ENCODE results near the gene PLEKHH1.

PLEKHH1 gene

GRCh38 chr14:67513631-67514108 lies 19.4 kb upstream of the PLEKHH1 start:
- no peak for DNase-seq (ENCODE audit: low read depth in 1 of 2, low spot score in 1 of 2)
- peaks cover 6% of the 10 kb centered on the region for H3K27me3 ChIP-seq (ENCODE audit: insufficient read depth, poor library complexity, severe bottlenecking)
- H3K4me3 ChIP-seq (replicated peaks; ENCODE audit: insufficient read depth, low read length): no peak overlapping the region
- TF ChIP-seq SPI1 (IDR thresholded peaks at IDR 0.05; ENCODE audit: borderline replicate concordance, low read depth) (no peak), REST (IDR thresholded peaks at IDR 0.05; ENCODE audit: insufficient replicate concordance, low read depth) (no peak)
- H3K27ac ChIP-seq (replicated peaks): no peak overlapping the region

GRCh38 chr14:67514203-67514607 lies 18.9 kb upstream of the PLEKHH1 start:
- DNase-seq (ENCODE audit: low read depth in 1 of 2, low spot score in 1 of 2): no peak
- H3K4me3 ChIP-seq (replicated peaks; ENCODE audit: insufficient read depth, low read length): peak overlapping the region; percentile 57; the same call in 1 of the 2 replicates
- H3K27me3 ChIP-seq (ENCODE audit: insufficient read depth, poor library complexity, severe bottlenecking): peaks cover 6% of the 10 kb centered on the region
- H3K27ac ChIP-seq (replicated peaks): no peak overlapping the region
- TF ChIP-seq CTCF (IDR thresholded peaks at IDR 0.05; ENCODE audit: insufficient read depth, low read length) (no peak), SPI1 (IDR thresholded peaks at IDR 0.05; ENCODE audit: borderline replicate concordance, low read depth) (no peak), POLR2AphosphoS5 (IDR thresholded peaks at IDR 0.05; ENCODE audit: low read depth) (no peak), GABPA (IDR thresholded peaks at IDR 0.05; ENCODE audit: low read depth) (no peak), REST (IDR thresholded peaks at IDR 0.05; ENCODE audit: insufficient replicate concordance, low read depth) (no peak)

DNA sequence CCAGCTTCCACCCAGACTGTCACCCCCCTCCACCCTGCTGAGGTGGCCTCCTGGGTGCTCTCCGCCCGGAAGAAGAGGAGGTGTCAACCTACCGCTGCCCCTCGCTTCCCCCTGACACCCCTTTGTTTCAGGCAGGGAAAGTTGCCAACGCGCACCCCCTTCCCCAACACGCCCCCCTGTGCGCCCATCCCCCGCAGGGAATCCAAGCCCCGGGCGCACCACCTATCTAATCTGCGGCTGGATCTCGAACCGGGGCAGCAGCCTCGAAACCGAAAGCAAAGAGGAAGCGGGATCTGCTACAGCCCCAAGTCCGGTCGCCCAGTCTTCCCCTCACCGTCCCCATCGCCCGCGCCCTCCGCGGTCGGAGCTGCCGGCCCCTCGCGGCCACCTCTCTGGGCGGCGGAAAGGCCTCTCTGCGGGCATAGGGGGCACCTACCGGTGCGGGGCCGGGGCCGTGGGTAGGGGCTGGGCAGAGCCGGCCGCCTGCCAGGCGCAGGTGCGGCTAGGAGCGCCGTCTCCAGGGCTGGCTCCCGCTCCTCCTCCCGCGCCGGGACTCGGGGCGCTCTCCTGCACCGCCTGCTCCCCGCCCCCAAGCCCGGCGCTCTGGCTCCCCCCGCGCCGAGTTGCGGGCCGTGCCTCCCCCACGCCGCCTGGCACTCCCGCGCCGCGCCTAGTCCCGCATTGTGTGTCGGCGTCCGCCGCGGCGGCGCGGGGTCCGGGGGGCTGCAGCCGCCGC lies 18.3 kb upstream of the PLEKHH1 start:
- DNase-seq (ENCODE audit: low read depth in 1 of 2, low spot score in 1 of 2): peak in 1 of 2 experiments; percentile 18
- TF ChIP-seq SPI1 (IDR thresholded peaks at IDR 0.05; ENCODE audit: borderline replicate concordance, low read depth) (no peak), CTCF (IDR thresholded peaks at IDR 0.05; ENCODE audit: insufficient read depth, low read length) (no peak), REST (IDR thresholded peaks at IDR 0.05; ENCODE audit: insufficient replicate concordance, low read depth) (no peak), POLR2AphosphoS5 (IDR thresholded peaks at IDR 0.05; ENCODE audit: low read depth) (no peak), GABPA (IDR thresholded peaks at IDR 0.05; ENCODE audit: low read depth) (no peak)
- H3K27ac ChIP-seq (replicated peaks): no peak overlapping the region
- peak overlapping the region; percentile 57 for H3K4me3 ChIP-seq (replicated peaks; ENCODE audit: insufficient read depth, low read length)
- H3K27me3 ChIP-seq (ENCODE audit: insufficient read depth, poor library complexity, severe bottlenecking): peaks cover 6% of the 10 kb centered on the region

All from HL-60 (cell line).